HG03159 (cell line): ENCODE measurements around the gene TBRG4.
"Not testable (repeated sequence)": the region's sequence is repeated elsewhere in the genome, so short reads cannot be mapped to it uniquely, and the experiment has no call there.

ENCODE experiments used
- ATAC-seq: cut with Tn5 transposase; IDR thresholded peaks from one replicate; pipeline ENCODE4 v1.9.1; 2021; ENCODE audit warnings: mild to moderate bottlenecking, moderate library complexity; ENCODE audit not compliant: unreplicated experiment

TBRG4 gene

DNA sequence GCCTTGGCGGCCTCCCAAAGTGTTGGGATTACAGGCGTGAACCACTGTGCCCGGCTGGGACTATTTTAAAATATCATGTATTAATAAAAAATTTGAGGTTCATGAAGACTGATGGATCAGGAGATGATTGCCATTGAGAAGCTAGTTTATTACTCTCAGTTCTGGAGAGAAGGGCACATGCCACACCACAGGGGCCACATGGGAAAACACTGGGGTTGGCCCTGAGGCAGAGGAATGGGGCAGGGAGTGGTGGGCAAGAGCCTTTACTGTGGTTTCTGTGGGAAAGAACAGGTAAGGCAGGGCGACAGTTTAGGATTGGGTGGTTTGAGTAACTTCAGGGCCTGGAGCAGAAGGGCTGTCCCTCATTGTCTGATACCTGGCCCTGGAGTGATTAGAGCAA lies 6.8 kb upstream of the TBRG4 start:
- ATAC-seq: no peak

- no peak for ATAC-seq
Observed at GRCh38 chr7:45117582-45117981, 6.1 kb upstream of the TBRG4 start.

- ATAC-seq: no peak
Observed at GRCh38 chr7:45116048-45116447, 4.6 kb upstream of the TBRG4 start.

- no peak for ATAC-seq
Observed at GRCh38 chr7:45114926-45115325, 3.4 kb upstream of the TBRG4 start.

DNA sequence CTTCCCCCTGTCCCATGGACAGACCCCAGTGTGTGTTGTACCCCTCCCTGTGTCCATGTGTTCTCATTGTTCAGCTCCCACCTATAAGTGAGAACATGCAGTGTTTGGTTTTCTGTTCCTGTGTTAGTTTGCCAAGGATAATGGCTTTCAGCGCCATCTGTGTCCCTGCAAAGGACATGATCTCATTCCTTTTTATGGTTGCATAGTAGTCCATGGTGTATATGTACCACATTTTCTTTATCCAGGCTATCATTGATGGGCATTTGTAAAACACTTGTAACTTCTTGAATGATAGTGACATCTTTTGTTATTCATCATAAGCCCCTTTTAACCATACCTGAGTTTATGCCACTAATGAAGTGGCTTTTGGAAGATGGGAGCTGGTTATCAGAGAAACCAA lies 2.8 kb upstream of the TBRG4 start:
- not testable (repeated sequence) for ATAC-seq

GRCh38 chr7:45112648-45113047 lies 1.2 kb upstream of the TBRG4 start:
- ATAC-seq: no peak

DNA sequence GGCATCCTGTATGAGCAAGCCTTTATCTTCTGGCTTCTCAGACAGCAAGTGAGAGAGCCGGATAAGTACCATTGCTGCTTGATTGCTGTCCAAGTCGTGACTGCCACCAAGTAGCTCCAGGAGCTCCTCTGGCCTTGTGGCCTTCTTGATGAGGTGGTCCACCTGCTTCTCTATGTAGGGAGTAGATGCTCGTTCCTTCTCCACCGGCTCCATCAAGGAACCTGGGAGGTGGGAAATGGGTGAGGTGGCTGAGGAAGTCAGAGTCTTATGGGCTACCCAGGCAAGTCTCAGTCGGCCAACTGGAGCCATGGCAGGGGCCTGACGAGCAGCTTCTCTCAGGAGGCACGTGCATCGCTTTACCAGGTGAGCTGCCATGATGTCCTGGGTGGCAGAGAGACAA lies 2.6 kb downstream of the TBRG4 start:
- no peak for ATAC-seq

GRCh38 chr7:45107356-45107755 lies 4.1 kb downstream of the TBRG4 start:
- no peak for ATAC-seq

- ATAC-seq: no peak
Observed at GRCh38 chr7:45106820-45107219, 4.7 kb downstream of the TBRG4 start.

- no peak for ATAC-seq
Observed at GRCh38 chr7:45105588-45106188, 5.8 kb downstream of the TBRG4 start.

- ATAC-seq: no peak
Observed at GRCh38 chr7:45104844-45105587, 6.5 kb downstream of the TBRG4 start.

DNA sequence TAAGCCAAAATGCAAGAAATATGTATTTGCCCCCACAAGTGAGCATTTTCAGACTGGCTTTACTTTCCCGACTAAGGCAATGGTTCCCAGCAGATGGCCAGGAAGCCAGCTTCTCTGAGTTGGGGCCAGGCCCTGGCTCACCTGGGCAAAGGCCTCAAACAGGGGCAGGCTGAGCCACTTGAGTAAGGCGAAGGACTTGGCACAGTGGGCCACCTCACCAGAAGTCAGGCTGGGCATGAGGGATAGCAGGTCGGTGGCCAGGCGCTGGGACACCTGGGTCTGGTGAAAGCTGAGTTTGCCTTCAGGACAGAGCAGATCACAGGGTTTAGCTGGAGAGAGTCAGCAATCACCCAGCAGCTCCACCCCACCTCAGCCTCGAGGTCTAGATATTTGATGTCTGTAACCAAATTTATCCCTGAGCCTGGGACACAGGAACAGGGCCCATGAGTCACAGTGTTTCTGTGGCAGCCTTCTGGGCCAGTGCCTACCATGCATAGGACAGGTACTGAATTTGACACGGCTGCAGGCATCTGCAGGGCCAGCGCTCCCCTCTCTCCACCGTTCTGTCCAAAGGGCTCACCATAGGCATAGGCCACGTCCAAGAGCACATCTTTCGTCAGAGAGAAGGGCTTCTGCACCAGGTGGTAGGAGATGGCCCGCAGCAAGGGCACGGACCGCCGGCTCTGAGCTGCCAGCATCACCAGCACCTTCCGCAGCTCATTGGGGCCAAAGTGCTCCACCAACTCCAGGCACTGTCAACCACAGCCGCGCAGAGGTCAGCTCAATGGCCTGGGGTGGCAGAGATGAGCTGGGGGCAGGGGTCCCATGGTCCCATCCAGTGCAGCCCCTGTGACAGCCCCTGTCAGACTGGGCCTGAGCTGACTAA lies 7.3 kb downstream of the TBRG4 start:
- ATAC-seq: no peak

DNA sequence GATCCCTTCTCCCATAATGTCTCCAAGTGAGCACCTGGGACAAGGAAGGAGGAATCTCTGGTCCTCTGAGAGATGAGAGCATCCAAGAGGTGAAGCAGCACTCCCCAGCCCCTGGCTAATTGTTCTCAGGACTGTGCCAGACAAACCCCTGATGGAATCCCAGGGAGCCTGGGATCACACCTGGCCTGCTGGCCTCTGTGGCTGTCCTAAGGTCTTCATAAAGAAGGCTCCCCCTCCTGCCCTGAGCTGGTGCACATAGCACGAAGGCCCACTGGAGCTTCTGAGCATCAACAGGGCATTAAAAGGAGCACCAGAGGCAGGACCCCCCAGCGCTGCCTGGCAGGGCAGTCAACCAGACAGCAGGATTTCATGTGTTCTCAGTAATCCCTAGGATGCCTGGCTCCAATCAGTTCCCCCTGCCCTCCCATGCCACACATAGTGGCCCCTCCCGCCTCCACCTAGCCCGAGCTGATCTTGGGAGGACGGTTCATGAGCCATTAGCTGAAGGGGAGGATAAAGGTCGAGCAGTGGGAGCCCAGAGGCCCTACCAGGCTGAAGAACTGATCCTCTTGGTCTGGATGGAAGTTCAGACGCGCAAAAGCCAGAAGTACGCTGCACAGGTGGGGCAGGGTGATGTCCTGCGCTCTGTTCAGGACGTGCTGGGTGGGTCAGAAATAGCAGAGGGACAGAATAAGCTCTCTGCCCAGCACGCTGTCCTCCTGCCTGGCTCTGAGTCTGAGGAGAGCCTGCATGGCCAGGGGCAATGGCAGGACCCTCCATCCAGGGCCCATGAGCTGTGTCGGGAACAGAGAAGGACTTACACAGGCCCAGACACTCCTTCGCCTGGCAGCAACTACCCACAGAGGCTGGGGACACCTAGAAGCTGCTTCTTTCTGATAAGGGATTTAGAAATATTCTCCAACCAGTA lies 8.4 kb downstream of the TBRG4 start:
- ATAC-seq: no peak

DNA sequence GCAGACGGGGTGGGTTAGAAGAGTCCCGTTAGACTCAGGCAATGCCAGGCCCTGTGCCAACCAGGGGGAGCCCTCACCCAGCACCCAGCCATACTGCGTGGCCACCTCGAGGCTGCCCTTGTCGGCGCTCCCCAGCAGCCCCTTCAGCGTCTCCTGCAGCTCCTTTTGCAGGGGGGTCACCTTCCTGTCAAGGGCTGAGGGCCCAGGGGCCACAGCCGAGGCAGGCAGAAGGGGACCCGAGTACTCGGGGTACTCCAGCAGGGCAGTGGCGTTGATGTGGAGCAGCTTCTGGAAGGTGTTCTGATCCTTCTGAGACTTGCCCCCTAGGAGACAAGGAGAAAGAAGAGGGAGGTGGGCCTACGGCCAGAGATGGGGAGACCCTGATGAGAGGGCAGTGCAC lies 9.7 kb downstream of the TBRG4 start:
- ATAC-seq: no peak

DNA sequence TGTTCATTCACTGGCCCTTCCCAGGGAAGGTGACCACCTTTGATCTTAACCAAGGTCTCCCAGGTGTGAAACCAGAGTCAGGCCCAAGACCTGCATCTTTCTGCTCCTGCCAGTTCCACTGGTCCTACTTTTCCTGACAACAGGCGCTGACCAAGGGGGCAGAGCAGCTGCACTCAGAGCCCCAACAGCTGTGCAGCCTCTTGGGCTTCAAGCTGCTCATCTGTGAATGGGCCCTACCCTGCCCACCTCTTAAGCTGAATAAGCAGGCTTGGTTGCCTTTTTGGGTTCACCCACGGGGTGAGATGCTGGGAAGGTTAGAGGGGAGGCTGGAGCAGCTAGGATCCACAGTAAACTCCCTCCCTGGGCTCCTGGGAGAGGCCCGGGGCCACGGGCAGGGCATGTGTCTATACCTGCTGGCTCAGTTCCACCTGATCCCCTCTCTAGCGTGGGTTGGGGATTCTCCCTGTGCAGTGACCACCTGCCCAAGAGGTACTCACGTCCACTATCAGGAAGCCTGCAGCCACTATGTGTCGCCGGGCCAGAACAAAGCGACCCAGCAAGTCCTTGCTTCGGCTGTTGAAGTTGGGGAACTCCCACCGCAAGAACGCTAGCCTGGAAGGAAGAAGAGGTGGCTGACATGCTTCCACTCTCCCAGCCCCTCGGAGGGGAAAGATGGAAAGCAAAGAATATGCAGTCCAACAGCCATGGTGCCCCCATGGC lies 10.6 kb downstream of the TBRG4 start:
- ATAC-seq: no peak

GRCh38 chr7:45099891-45100760 lies 11.4 kb downstream of the TBRG4 start:
- no peak for ATAC-seq

DNA sequence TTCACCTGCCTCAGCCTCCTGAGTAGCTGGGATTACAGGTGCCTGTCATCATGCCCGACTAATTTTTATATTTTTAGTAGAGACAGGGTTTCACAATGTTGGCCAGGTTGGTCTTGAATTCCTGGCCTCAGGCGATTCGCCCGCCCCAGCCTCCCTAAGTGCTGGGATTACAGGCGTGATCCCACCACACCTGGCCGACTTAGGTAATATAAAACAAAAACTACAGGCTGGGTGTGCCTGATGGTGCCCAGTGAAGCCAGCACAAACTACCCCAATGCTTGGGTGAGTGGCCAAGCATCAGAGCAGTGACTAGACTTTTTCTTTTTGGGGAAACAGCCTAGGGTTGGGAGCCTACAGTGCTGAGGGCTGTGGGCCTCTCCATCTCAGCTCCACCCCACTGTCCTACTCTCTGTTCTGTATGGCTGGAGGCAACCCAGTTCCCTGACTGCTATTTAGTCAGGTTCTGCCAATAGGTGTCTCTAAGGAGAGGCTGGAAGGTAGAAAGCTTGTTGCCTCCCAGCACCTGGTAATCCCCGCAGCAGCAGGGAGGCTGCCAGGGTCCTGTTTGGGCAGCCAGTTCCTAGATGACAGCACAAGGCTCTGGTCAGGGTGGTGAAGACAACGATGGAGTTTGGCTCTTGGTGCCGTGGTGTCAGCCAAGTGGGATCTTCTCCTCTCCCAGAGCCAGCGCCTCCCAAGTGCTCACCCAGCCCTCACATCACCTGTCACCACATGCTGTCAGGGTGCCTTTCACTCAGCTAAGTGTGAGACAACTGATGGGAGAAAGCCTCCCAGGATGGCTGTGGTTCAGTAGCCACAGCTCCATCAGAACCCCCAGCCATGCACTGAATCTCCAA lies 12.3 kb downstream of the TBRG4 start:
- ATAC-seq: no peak

DNA sequence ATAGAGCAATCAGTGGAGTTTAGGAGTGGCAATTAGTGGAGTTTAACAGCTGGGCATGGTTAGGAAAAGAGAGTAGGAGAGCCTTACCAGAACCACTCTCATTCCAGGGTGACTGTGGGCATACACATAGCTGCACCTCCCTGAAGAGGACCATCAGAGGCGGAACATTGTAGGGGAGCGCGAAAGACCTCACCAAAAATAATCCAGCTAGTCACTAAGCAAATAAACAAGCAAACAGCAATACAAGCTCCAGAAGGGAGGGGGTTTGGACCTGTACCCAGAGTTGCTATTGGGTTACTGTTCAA lies 18.6 kb downstream of the TBRG4 start:
- ATAC-seq: no peak
